Measurements from ENCODE around the gene IKZF3.

The IKZF3 gene

DNA sequence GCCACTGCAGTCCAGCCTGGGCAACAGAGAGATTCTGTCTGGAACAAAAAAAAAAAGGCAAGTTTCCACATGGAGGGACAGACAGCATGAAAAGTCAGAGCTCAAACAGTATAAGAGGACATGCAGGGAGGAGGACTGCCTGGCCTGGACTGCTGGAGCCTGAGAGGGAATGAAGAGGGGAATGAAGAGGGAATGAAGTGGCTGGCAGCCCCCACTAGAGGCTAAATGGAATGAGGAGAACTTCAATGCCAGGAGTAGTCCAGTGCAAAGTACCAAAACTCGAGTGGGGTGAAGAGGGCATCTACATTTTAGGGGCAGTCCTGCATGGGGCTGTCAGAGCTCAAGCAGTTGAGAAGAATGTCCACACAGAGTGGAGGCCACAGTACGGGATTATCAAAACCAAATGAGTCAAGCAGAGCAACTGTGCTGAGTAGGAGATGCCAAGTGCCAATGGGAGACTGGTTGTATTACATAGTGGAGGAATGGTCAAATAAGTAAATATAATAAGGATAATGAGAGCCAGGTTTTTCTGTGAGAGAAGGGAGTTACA lies 22.9 kb downstream of the IKZF3 start:
- Histone ChIP-seq H3K27ac (ENCODE audit: low read depth, low read length) (no peak overlapping the region), H3K9me3 (ENCODE audit: insufficient read depth, low read length) (no peaks in the 10 kb centered on the region), H3K79me2 (ENCODE audit: insufficient read depth, low read length) (peaks cover 99% of the 10 kb centered on the region), H4K20me1 (ENCODE audit: low read depth, low read length) (no peaks in the 10 kb centered on the region), H3K4me2 (ENCODE audit: low read depth, low read length, poor library complexity, severe bottlenecking) (no peak overlapping the region), H3K9me2 (replicated peaks; ENCODE audit: insufficient read depth, low read length) (no peaks in the 10 kb centered on the region), H2AFZ (ENCODE audit: low read depth, low read length, severe bottlenecking) (no peak overlapping the region), H3F3A (ENCODE audit: insufficient read depth) (peaks cover 9% of the 10 kb centered on the region; the same call in 1 of the 2 replicates), H3K27me3 (ENCODE audit: low read length) (no peaks in the 10 kb centered on the region), H3K36me3 (ENCODE audit: low read length) (peaks cover 38% of the 10 kb centered on the region), H3K4me3 (ENCODE audit: insufficient read depth, low read length, poor library complexity, severe bottlenecking) (no peak overlapping the region), H3K9ac (ENCODE audit: low read length) (no peak overlapping the region)
- TF ChIP-seq CTCF (IDR thresholded peaks at IDR 0.05; ENCODE audit: insufficient read depth, low read length, poor library complexity, severe bottlenecking) = no peak
- TF ChIP-seq EZH2phosphoT487 (conservative IDR thresholded peaks at IDR 0.05; ENCODE audit: low read length) = no peak

DNA sequence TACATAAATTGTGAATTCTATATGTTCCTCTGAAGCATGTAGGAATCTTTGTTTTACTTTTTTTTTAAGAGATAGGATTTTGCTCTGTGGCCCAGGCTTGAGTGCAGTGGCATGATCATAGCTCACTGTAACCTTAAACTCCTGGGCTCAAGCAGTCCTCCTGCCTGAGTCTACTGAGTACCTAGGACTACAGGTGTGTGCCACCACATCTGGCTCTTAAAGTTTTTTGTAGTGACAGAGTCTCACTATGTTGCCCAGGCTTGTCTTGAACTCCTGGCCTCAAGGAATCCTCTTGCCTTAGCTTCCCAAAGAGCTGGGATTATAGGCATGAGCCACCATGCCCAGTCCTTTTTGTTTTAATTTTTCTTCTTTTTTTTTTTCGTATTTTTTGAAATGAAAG lies 25.3 kb downstream of the IKZF3 start:
- no peak overlapping the region for H2AFZ ChIP-seq (ENCODE audit: low read depth, low read length, severe bottlenecking)

DNA sequence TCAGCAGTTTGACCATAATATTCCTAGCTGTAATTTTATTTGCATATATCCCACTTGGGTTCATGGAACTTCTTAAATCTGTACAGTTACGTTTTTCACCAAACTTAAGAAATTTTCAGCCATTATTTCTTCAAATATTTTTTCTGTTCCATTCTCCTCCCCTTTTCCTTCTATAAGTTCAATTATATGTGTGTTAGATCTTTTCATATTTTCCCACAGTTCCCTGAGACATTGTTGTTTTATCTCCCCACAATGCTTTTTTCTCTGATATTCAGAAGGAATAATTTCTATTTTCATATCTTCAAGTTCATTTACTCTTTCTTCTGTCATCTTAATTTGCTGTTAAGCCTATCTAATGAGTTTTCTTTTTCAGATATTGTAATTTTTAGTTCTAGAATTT lies 26.1 kb downstream of the IKZF3 start:
- no peaks in the 10 kb centered on the region for H3K9me3 ChIP-seq (ENCODE audit: insufficient read depth, low read length)
- no peak overlapping the region for H2AFZ ChIP-seq (ENCODE audit: low read depth, low read length, severe bottlenecking)
- H3K27ac ChIP-seq (ENCODE audit: low read depth, low read length) = no peak overlapping the region; the same call in 1 of the 2 replicates
- peaks cover 52% of the 10 kb centered on the region for H3K36me3 ChIP-seq (ENCODE audit: low read length)
- H4K20me1 ChIP-seq (ENCODE audit: low read depth, low read length) = peaks cover 9% of the 10 kb centered on the region
- no peak overlapping the region for H3K4me2 ChIP-seq (ENCODE audit: low read depth, low read length, poor library complexity, severe bottlenecking)
- TF ChIP-seq EZH2phosphoT487 (conservative IDR thresholded peaks at IDR 0.05; ENCODE audit: low read length) (no peak), CTCF (IDR thresholded peaks at IDR 0.05; ENCODE audit: insufficient read depth, low read length, poor library complexity, severe bottlenecking) (no peak)
- no peaks in the 10 kb centered on the region for H3K27me3 ChIP-seq (ENCODE audit: low read length)
- no peak overlapping the region for H3K9ac ChIP-seq (ENCODE audit: low read length)
- peaks cover 11% of the 10 kb centered on the region; the same call in 1 of the 2 replicates for H3F3A ChIP-seq (ENCODE audit: insufficient read depth)
- no peaks in the 10 kb centered on the region for H3K9me2 ChIP-seq (replicated peaks; ENCODE audit: insufficient read depth, low read length)
- peaks cover 98% of the 10 kb centered on the region for H3K79me2 ChIP-seq (ENCODE audit: insufficient read depth, low read length)
- no peak overlapping the region for H3K4me3 ChIP-seq (ENCODE audit: insufficient read depth, low read length, poor library complexity, severe bottlenecking)

More for the DNA sequence above, 25.3 kb downstream of the IKZF3 start:
- Histone ChIP-seq H3K27me3 (ENCODE audit: low read length) (no peaks in the 10 kb centered on the region), H4K20me1 (ENCODE audit: low read depth, low read length) (peaks cover 3% of the 10 kb centered on the region; the same call in 1 of the 2 replicates), H3K9me3 (ENCODE audit: insufficient read depth, low read length) (no peaks in the 10 kb centered on the region), H3K9me2 (replicated peaks; ENCODE audit: insufficient read depth, low read length) (no peaks in the 10 kb centered on the region), H3F3A (ENCODE audit: insufficient read depth) (peaks cover 5% of the 10 kb centered on the region; the same call in 1 of the 2 replicates), H3K4me3 (ENCODE audit: insufficient read depth, low read length, poor library complexity, severe bottlenecking) (no peak overlapping the region), H3K4me2 (ENCODE audit: low read depth, low read length, poor library complexity, severe bottlenecking) (no peak overlapping the region), H3K36me3 (ENCODE audit: low read length) (peaks cover 48% of the 10 kb centered on the region), H3K79me2 (ENCODE audit: insufficient read depth, low read length) (peaks cover 99% of the 10 kb centered on the region), H3K27ac (ENCODE audit: low read depth, low read length) (no peak overlapping the region; the same call in 1 of the 2 replicates), H3K9ac (ENCODE audit: low read length) (no peak overlapping the region)
- TF ChIP-seq CTCF (IDR thresholded peaks at IDR 0.05; ENCODE audit: insufficient read depth, low read length, poor library complexity, severe bottlenecking) (no peak), EZH2phosphoT487 (conservative IDR thresholded peaks at IDR 0.05; ENCODE audit: low read length) (no peak)

Measured in SU-DHL-6 (cell line).